ENCODE measurements around the gene CLEC17A.
"Not testable (repeated sequence)": the region's sequence is repeated elsewhere in the genome, so short reads cannot be mapped to it uniquely, and the experiment has no call there.

CLEC17A gene

GRCh38 chr19:14582894-14583340, at the start of gene CLEC17A:
Gene CLEC17A, plus strand, starts transcription at chr19:14583084. Its CDS starts 77 bp downstream, at chr19:14583161.
- DNase-seq = no peak

GRCh38 chr19:14533450-14533849, 49.4 kb upstream of the CLEC17A start:
- no peak for DNase-seq

GRCh38 chr19:14536926-14537692, 45.8 kb upstream of the CLEC17A start:
- no peak for DNase-seq

GRCh38 chr19:14540741-14541525, 42.0 kb upstream of the CLEC17A start:
- no peak for DNase-seq

- not testable (repeated sequence) for DNase-seq
Measured at GRCh38 chr19:14541979-14542378, 40.9 kb upstream of the CLEC17A start.

GRCh38 chr19:14542711-14543328, 40.1 kb upstream of the CLEC17A start:
- DNase-seq = no peak

GRCh38 chr19:14544047-14544446, 38.8 kb upstream of the CLEC17A start:
- no peak for DNase-seq

GRCh38 chr19:14544977-14545715, 37.7 kb upstream of the CLEC17A start:
- no peak for DNase-seq

- no peak for DNase-seq
Measured at GRCh38 chr19:14545716-14546082, 37.2 kb upstream of the CLEC17A start.

GRCh38 chr19:14550201-14550754, 32.6 kb upstream of the CLEC17A start:
- DNase-seq = no peak

GRCh38 chr19:14551134-14552005, 31.5 kb upstream of the CLEC17A start:
- not testable (repeated sequence) for DNase-seq

GRCh38 chr19:14552006-14552360, 30.9 kb upstream of the CLEC17A start:
- DNase-seq = not testable (repeated sequence)

- no peak for DNase-seq
Measured at GRCh38 chr19:14553042-14553938, 29.6 kb upstream of the CLEC17A start.

- DNase-seq = no peak
Measured at GRCh38 chr19:14553939-14554243, 29.0 kb upstream of the CLEC17A start.

- no peak for DNase-seq
Measured at GRCh38 chr19:14554382-14554812, 28.5 kb upstream of the CLEC17A start.

GRCh38 chr19:14555918-14556661, 26.8 kb upstream of the CLEC17A start:
- no peak for DNase-seq

- DNase-seq = no peak
Measured at GRCh38 chr19:14556662-14557188, 26.2 kb upstream of the CLEC17A start.

GRCh38 chr19:14558370-14559066, 24.4 kb upstream of the CLEC17A start:
- no peak for DNase-seq
